CD14-positive monocyte (primary cell): ENCODE measurements around the gene SLC23A1. TPM values are rescaled to one million over a fixed set of nuclear protein-coding genes. Genes with fewer than 3 reads are reported as not detected.
A peak's percentile ranks its signal among the peaks of the same experiment; 100 is the strongest.

ENCODE experiments used
- DNase-seq, 3 donors: peaks; one replicate each; pipeline ENCODE4 v3.0.0-alpha.2; 2011 to 2022
- H2AFZ ChIP-seq: 2 replicates; pipeline ENCODE4 v1.6.0; 2012; ENCODE audit warnings: mild to moderate bottlenecking, low read depth, low read length, inconsistent platforms; ENCODE audit not compliant: insufficient read depth, poor library complexity, severe bottlenecking
- H3K27ac ChIP-seq, 2 donors: 1 replicate in 1 of 2; 2 replicates in 1 of 2; pipeline ENCODE4 v1.5.1; 2012 to 2013; ENCODE audit warnings: low read length in 2 of 2, control low read depth in 1 of 2, inconsistent platforms in 1 of 2, low read depth in 1 of 2, mild to moderate bottlenecking in 1 of 2
- H3K27me3 ChIP-seq, 2 donors: one replicate each; pipeline versions ENCODE4 v1.6.0 to v1.6.1; 2011 to 2013; ENCODE audit warnings: low read length in 2 of 2; ENCODE audit not compliant: control insufficient read depth in 2 of 2, insufficient read depth in 2 of 2
- H3K36me3 ChIP-seq, 2 donors: replicated peaks in 1 of 2; 1 replicate in 1 of 2; 2 replicates in 1 of 2; pipeline versions ENCODE4 v1.5.1 to v1.6.1; 2012 to 2013; ENCODE audit warnings: low read length in 2 of 2, control low read depth in 1 of 2, inconsistent platforms in 1 of 2, mild to moderate bottlenecking in 1 of 2; ENCODE audit not compliant: insufficient read depth in 2 of 2, control insufficient read depth in 1 of 2
- H3K4me1 ChIP-seq, 2 donors: 1 replicate in 1 of 2; 2 replicates in 1 of 2; pipeline versions ENCODE4 v1.5.1 to v1.6.1; 2012 to 2013; ENCODE audit warnings: low read length in 2 of 2, control low read depth in 1 of 2, inconsistent platforms in 1 of 2, mild to moderate bottlenecking in 1 of 2, moderate library complexity in 1 of 2; ENCODE audit not compliant: insufficient read depth in 2 of 2, control insufficient read depth in 1 of 2
- H3K4me2 ChIP-seq: replicated peaks from 2 replicates; pipeline ENCODE3; 2012; ENCODE audit warnings: low read length, moderate library complexity, mild to moderate bottlenecking; ENCODE audit not compliant: poor library complexity, severe bottlenecking; ENCODE audit errors: extremely low read depth
- H3K4me3 ChIP-seq, 3 experiments: fragments of 200-600 bp in 1 of 3; sonication (generic) in 1 of 3; replicated peaks in 1 of 3; 1 replicate in 2 of 3; 2 replicates in 1 of 3; pipeline ENCODE4 v1.5.1; 2011 to 2013; ENCODE audit warnings: low read length in 3 of 3, mild to moderate bottlenecking in 3 of 3, control low read depth in 2 of 3, low read depth in 2 of 3, inconsistent platforms in 1 of 3, moderate library complexity in 1 of 3
- H3K79me2 ChIP-seq: 2 replicates; pipeline ENCODE4 v1.6.0; 2012; ENCODE audit warnings: mild to moderate bottlenecking, control low read depth, inconsistent platforms, low read length, moderate library complexity; ENCODE audit not compliant: insufficient read depth
- H3K9ac ChIP-seq: 2 replicates; pipeline ENCODE4 v1.6.0; 2017; ENCODE audit warnings: low read length, mild to moderate bottlenecking; ENCODE audit not compliant: insufficient read depth, poor library complexity, severe bottlenecking
- H3K9me3 ChIP-seq, 2 donors: replicated peaks in 1 of 2; 1 replicate in 1 of 2; 2 replicates in 1 of 2; pipeline versions ENCODE4 v1.5.1 to v1.6.1; 2012 to 2013; ENCODE audit warnings: low read length in 2 of 2, control low read depth in 1 of 2; ENCODE audit not compliant: control insufficient read depth in 1 of 2, insufficient read depth in 1 of 2
- H4K20me1 ChIP-seq: 2 replicates; pipeline ENCODE4 v1.6.0; 2012; ENCODE audit warnings: mild to moderate bottlenecking, low read length, control low read depth, moderate library complexity; ENCODE audit not compliant: insufficient read depth
- H3K27ac Mint-ChIP-seq, 7 donors: one replicate each; pipeline ENCODE4 v1.8.0; 2020; ENCODE audit warnings: mild to moderate bottlenecking in 7 of 7, mixed read lengths in 7 of 7, moderate library complexity in 6 of 7, inconsistent platforms in 2 of 7
- H3K27me3 Mint-ChIP-seq, 3 donors: one replicate each; pipeline ENCODE4 v1.8.0; 2021 to 2022; ENCODE audit warnings: low read depth in 3 of 3, mild to moderate bottlenecking in 3 of 3, mixed read lengths in 3 of 3, moderate library complexity in 3 of 3, inconsistent platforms in 1 of 3
- H3K36me3 Mint-ChIP-seq, 2 donors: one replicate each; pipeline ENCODE4 v1.8.0; 2020; ENCODE audit warnings: mixed read lengths in 2 of 2, inconsistent platforms in 1 of 2, mild to moderate bottlenecking in 1 of 2
- H3K4me1 Mint-ChIP-seq: one replicate; pipeline ENCODE4 v1.8.0; 2020; ENCODE audit warnings: mild to moderate bottlenecking, mixed read lengths
- H3K4me3 Mint-ChIP-seq, 2 donors: one replicate each; pipeline ENCODE4 v1.8.0; 2020; ENCODE audit warnings: mild to moderate bottlenecking in 2 of 2, mixed read lengths in 2 of 2, moderate library complexity in 1 of 2
- H3K9me3 Mint-ChIP-seq, 7 donors: one replicate each; pipeline ENCODE4 v1.8.0; 2020 to 2022; ENCODE audit warnings: mixed read lengths in 7 of 7, mild to moderate bottlenecking in 6 of 7, moderate library complexity in 6 of 7, inconsistent platforms in 2 of 7
- WGBS: methylation state at CpG from one replicate; pipeline ENCODE4 v1.1.5; 2013; ENCODE audit warnings: missing lambda C conversion rate; ENCODE audit not compliant: insufficient coverage; 5-methylcytosine and 5-hydroxymethylcytosine counted together
- intact Hi-C, 2 donors: fragments of 100-400 bp; cut with micrococcal nuclease; formaldehyde crosslinking; loops; one replicate each; pipeline versions ENCODE4 v1.15.0 to v1.15.1; 2023
- polyA plus RNA-seq, 3 donors: library from polyadenylated mRNA; depleted of rRNA in 1 of 3; unstranded in 2 of 3; stranded (reverse) in 1 of 3; fragments of 300-500 nt in 2 of 3; fragments of >200 nt in 1 of 3; fragmentation: Illumina TruSeq in 2 of 3; gene quantifications; 1 replicate in 2 of 3; 2 replicates in 1 of 3; pipeline ENCODE4 v1.2.3, GENCODE V29; 2012 to 2021
- TF ChIP-seq, protein P1 (sequence below): fragments of 200-600 bp; IDR thresholded peaks from one replicate; pipeline ENCODE4 v1.8.0; 2022; ENCODE audit warnings: antibody characterized with exemption, mild to moderate bottlenecking

SLC23A1 gene
- polyA plus RNA-seq, 3 donors, result not detected

DNA sequence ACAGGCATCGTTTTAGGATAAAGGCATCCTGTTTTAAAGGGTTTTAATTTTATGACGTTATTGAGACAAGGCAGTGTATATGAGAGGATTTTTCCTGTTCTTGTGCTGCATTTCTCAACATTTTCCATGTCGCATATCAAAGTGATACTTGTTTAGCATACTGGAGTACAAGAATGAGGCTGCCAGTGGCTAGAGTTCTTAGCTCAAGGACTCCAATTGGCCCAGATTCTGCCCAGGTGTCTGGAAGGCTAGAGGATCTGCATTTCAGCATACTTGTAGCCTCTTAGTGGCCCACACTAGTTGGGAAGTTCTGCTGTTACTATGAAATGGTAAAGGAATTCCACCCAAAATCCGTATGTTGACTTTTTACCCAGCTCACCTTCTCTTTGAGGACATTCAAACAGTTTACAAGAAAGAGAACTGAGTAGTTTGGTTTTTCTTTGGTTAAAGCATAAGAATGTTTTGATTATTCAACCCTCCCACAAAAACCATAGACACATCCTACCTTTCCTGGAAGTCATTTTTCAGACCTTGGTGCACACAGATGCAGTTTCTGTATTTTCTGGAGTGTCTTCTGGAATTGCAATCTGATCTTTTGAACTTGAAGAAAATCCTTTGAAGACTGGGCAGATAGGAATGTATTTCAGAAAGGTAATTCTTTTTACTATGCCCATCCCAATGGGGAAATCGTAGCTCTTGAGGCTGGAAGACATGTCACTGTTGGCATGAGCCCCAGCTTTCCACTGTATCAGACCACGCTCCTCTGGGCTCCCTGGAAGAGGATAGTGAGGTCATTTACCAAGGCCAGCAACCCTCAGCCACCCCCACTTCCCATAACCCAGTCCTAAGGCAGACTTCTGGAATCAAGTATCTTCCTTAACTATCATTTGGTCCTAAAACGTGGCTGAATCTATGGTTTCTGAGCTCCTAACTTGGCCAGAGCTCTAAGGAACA, 11.3 kb downstream of the SLC23A1 start:
- WGBS, result no CpG with 5 or more reads among the region's 7 CpGs
- peak overlapping the region in 1 of 7 donors; percentile 42 for H3K27ac Mint-ChIP-seq

GRCh38 chr5:139369181-139369580, 13.9 kb downstream of the SLC23A1 start:
- H3K36me3 ChIP-seq, result peaks cover 58 to 89% of the 10 kb centered on the region in 2 donors
- H3K27me3 Mint-ChIP-seq, result no peaks in the 10 kb centered on the region
- no peak overlapping the region for H3K9ac ChIP-seq
- H3K4me2 ChIP-seq, result no peak overlapping the region
- H3K79me2 ChIP-seq, result no peaks in the 10 kb centered on the region
- H2AFZ ChIP-seq, result no peak overlapping the region
- no peak overlapping the region for H3K27ac ChIP-seq
- peaks cover 0 to 4% (median 0%) of the 10 kb centered on the region in 7 donors for H3K9me3 Mint-ChIP-seq
- peaks cover 66 to 85% of the 10 kb centered on the region in 2 donors for H3K36me3 Mint-ChIP-seq
- peaks cover 6% of the 10 kb centered on the region for H4K20me1 ChIP-seq
- no peaks in the 10 kb centered on the region for H3K27me3 ChIP-seq
- no CpG with 5 or more reads among the region's 1 CpG for WGBS
- no peak overlapping the region for H3K4me3 Mint-ChIP-seq
- TF ChIP-seq, protein P1, sequence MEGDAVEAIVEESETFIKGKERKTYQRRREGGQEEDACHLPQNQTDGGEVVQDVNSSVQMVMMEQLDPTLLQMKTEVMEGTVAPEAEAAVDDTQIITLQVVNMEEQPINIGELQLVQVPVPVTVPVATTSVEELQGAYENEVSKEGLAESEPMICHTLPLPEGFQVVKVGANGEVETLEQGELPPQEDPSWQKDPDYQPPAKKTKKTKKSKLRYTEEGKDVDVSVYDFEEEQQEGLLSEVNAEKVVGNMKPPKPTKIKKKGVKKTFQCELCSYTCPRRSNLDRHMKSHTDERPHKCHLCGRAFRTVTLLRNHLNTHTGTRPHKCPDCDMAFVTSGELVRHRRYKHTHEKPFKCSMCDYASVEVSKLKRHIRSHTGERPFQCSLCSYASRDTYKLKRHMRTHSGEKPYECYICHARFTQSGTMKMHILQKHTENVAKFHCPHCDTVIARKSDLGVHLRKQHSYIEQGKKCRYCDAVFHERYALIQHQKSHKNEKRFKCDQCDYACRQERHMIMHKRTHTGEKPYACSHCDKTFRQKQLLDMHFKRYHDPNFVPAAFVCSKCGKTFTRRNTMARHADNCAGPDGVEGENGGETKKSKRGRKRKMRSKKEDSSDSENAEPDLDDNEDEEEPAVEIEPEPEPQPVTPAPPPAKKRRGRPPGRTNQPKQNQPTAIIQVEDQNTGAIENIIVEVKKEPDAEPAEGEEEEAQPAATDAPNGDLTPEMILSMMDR, result no peak
- H3K27ac Mint-ChIP-seq, result no peak overlapping the region
- no peaks in the 10 kb centered on the region for H3K9me3 ChIP-seq
- DNase-seq, result no peak
- H3K4me3 ChIP-seq, result no peak overlapping the region
- no peaks in the 10 kb centered on the region for H3K4me1 ChIP-seq
- H3K4me1 Mint-ChIP-seq, result no peaks in the 10 kb centered on the region
- intact Hi-C loops, result no loop called here

More for the DNA sequence above, 11.3 kb downstream of the SLC23A1 start:
- no peaks in the 10 kb centered on the region for H3K4me1 Mint-ChIP-seq
- H3K4me3 Mint-ChIP-seq, result no peak overlapping the region
- H3K4me3 ChIP-seq, result no peak overlapping the region
- H3K4me2 ChIP-seq, result no peak overlapping the region
- no peak overlapping the region for H3K27ac ChIP-seq
- no peak overlapping the region for H2AFZ ChIP-seq
- no peaks in the 10 kb centered on the region for H3K79me2 ChIP-seq
- H4K20me1 ChIP-seq, result peaks cover 3% of the 10 kb centered on the region
- no peak for DNase-seq
- H3K27me3 Mint-ChIP-seq, result no peaks in the 10 kb centered on the region
- peaks cover 39 to 66% of the 10 kb centered on the region in 2 donors for H3K36me3 ChIP-seq
- H3K36me3 Mint-ChIP-seq, result peaks cover 47 to 69% of the 10 kb centered on the region in 2 donors
- peaks cover 0 to 5% (median 0%) of the 10 kb centered on the region in 7 donors for H3K9me3 Mint-ChIP-seq
- H3K27me3 ChIP-seq, result no peaks in the 10 kb centered on the region
- no peaks in the 10 kb centered on the region for H3K9me3 ChIP-seq
- no peak overlapping the region for H3K9ac ChIP-seq
- no peaks in the 10 kb centered on the region for H3K4me1 ChIP-seq
- TF ChIP-seq, protein P1, result no peak
- intact Hi-C loops, result no loop called here
